MM.1S (cell line): ENCODE data around the gene MGAT5.

ENCODE experiments used
- DNase-seq: peaks from one replicate; pipeline ENCODE4 v3.0.0-alpha.2; 2015
- H2AFZ ChIP-seq: fragments of 300-600 bp; sonication (generic); 2 replicates; pipeline ENCODE4 v1.6.0; 2016; ENCODE audit warnings: antibody characterized with exemption, low read length
- H3F3A ChIP-seq: fragments of 300-600 bp; sonication (generic); 2 replicates; pipeline ENCODE4 v1.6.1; 2016; ENCODE audit warnings: mild to moderate bottlenecking, antibody characterized with exemption, low read length, moderate library complexity, mixed read lengths; ENCODE audit not compliant: insufficient read depth
- H3K27ac ChIP-seq: fragments of 300-600 bp; sonication (generic); 2 replicates; pipeline ENCODE4 v1.5.1; 2016; ENCODE audit warnings: mild to moderate bottlenecking, low read length
- H3K27me3 ChIP-seq: fragments of 300-600 bp; sonication (generic); replicated peaks from 2 replicates; pipeline ENCODE4 v1.6.0; 2016; ENCODE audit warnings: low read length; ENCODE audit not compliant: insufficient read depth
- H3K36me3 ChIP-seq: fragments of 300-600 bp; sonication (generic); replicated peaks from 2 replicates; pipeline ENCODE4 v1.6.1; 2016; ENCODE audit warnings: mild to moderate bottlenecking, low read length, mixed read lengths; ENCODE audit not compliant: insufficient read depth
- H3K4me1 ChIP-seq: fragments of 300-600 bp; sonication (generic); 2 replicates; pipeline ENCODE4 v1.6.1; 2016; ENCODE audit warnings: low read length, mixed read lengths
- H3K4me2 ChIP-seq: fragments of 300-600 bp; sonication (generic); 2 replicates; pipeline ENCODE4 v1.6.0; 2016; ENCODE audit warnings: low read depth, low read length
- H3K4me3 ChIP-seq: fragments of 300-600 bp; sonication (generic); 2 replicates; pipeline ENCODE4 v1.5.1; 2016; ENCODE audit warnings: low read length, mixed read lengths
- H3K79me2 ChIP-seq: fragments of 300-600 bp; sonication (generic); 2 replicates; pipeline ENCODE4 v1.6.1; 2016; ENCODE audit warnings: mixed run types, low read length, mixed read lengths
- H3K9ac ChIP-seq: fragments of 300-600 bp; sonication (generic); 2 replicates; pipeline ENCODE4 v1.6.1; 2016; ENCODE audit warnings: low read length, mixed read lengths
- H3K9me2 ChIP-seq: fragments of 300-600 bp; sonication (generic); replicated peaks from 2 replicates; pipeline ENCODE4 v1.6.1; 2016; ENCODE audit warnings: mild to moderate bottlenecking, low read length, mixed read lengths; ENCODE audit not compliant: insufficient read depth
- H3K9me3 ChIP-seq: fragments of 300-600 bp; sonication (generic); replicated peaks from 2 replicates; pipeline ENCODE4 v1.6.1; 2016; ENCODE audit warnings: mild to moderate bottlenecking, low read length, mixed read lengths; ENCODE audit not compliant: insufficient read depth
- H4K20me1 ChIP-seq: fragments of 300-600 bp; sonication (generic); 2 replicates; pipeline ENCODE4 v1.6.1; 2016; ENCODE audit warnings: mild to moderate bottlenecking, low read length, moderate library complexity, mixed read lengths; ENCODE audit not compliant: insufficient read depth
- EZH2 ChIP-seq: fragments of 300-600 bp; sonication (generic); optimal IDR thresholded peaks from 2 replicates; pipeline ENCODE3; 2017; ENCODE audit warnings: low read depth, mild to moderate bottlenecking, antibody characterized with exemption, low read length, mixed read lengths
- EZH2phosphoT487 ChIP-seq: fragments of 300-600 bp; sonication (generic); IDR thresholded peaks from 2 replicates; pipeline ENCODE4 v1.6.1; 2018; ENCODE audit warnings: antibody characterized with exemption, low read length
- TF ChIP-seq, protein P1 (sequence below): fragments of 300-600 bp; sonication (generic); IDR thresholded peaks from 2 replicates; pipeline ENCODE4 v1.5.1; 2016; ENCODE audit warnings: antibody characterized with exemption, low read length, mixed read lengths

The MGAT5 gene

DNA sequence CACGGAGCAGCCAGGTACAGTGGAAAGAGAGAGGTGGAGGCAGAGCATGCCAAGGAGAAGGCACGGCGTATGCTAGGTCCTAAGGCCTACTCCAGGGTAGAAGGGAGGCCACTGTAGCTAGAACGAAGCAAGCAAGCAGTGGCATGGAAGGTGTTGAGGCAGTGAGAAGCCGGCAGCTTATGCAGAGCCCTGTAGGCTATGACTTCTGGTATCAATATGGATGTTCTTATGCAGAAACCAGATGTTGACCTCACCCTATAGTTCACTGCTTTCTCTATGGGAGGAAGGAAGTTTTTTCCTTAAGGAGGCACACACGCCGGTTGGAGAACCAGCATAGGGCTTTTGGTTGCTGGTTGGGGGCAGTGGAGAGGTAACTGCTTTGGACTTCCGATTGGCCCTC lies 6.1 kb downstream of the MGAT5 start:
- H3K9ac ChIP-seq = no peak overlapping the region

DNA sequence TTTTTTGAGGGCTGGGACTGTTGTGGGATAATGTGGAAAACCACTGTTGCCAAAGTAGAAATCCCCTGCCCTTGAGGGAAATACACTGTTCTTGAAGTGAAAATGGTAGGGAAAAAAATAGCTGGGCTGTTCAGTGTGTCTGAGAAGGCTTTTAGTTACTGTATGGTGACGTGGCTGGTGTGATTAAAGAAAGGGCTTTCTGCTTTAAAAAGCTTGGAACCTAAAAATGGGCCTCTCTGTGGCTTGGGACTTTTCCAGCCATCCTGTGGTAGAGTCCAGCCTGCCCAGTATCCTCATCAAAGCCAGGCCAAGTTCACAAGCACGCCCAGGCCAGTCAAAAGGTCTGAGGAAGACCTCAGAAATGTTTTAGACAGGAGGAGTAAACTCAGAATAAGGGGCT lies 6.8 kb downstream of the MGAT5 start:
- no peak overlapping the region for H2AFZ ChIP-seq
- peaks cover 29% of the 10 kb centered on the region for H4K20me1 ChIP-seq
- no peak overlapping the region for H3K4me2 ChIP-seq
- DNase-seq = no peak
- H3K4me3 ChIP-seq = no peak overlapping the region
- no peaks in the 10 kb centered on the region for H3K36me3 ChIP-seq
- TF ChIP-seq, protein P1, sequence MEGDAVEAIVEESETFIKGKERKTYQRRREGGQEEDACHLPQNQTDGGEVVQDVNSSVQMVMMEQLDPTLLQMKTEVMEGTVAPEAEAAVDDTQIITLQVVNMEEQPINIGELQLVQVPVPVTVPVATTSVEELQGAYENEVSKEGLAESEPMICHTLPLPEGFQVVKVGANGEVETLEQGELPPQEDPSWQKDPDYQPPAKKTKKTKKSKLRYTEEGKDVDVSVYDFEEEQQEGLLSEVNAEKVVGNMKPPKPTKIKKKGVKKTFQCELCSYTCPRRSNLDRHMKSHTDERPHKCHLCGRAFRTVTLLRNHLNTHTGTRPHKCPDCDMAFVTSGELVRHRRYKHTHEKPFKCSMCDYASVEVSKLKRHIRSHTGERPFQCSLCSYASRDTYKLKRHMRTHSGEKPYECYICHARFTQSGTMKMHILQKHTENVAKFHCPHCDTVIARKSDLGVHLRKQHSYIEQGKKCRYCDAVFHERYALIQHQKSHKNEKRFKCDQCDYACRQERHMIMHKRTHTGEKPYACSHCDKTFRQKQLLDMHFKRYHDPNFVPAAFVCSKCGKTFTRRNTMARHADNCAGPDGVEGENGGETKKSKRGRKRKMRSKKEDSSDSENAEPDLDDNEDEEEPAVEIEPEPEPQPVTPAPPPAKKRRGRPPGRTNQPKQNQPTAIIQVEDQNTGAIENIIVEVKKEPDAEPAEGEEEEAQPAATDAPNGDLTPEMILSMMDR = no peak
- no peaks in the 10 kb centered on the region for H3K9me3 ChIP-seq
- no peak overlapping the region for H3K9ac ChIP-seq
- H3F3A ChIP-seq = no peaks in the 10 kb centered on the region
- no peaks in the 10 kb centered on the region for H3K9me2 ChIP-seq
- H3K4me1 ChIP-seq = peaks cover 42% of the 10 kb centered on the region
- peaks cover 93% of the 10 kb centered on the region for H3K79me2 ChIP-seq
- no peak overlapping the region for H3K27ac ChIP-seq
- no peaks in the 10 kb centered on the region for H3K27me3 ChIP-seq

More for the DNA sequence above, 6.1 kb downstream of the MGAT5 start:
- no peak overlapping the region for H2AFZ ChIP-seq
- peaks cover 92% of the 10 kb centered on the region for H3K79me2 ChIP-seq
- H3K9me3 ChIP-seq = no peaks in the 10 kb centered on the region
- no peaks in the 10 kb centered on the region for H3K9me2 ChIP-seq
- H3F3A ChIP-seq = no peaks in the 10 kb centered on the region
- no peaks in the 10 kb centered on the region for H3K36me3 ChIP-seq
- no peak for DNase-seq
- H3K4me3 ChIP-seq = no peak overlapping the region
- no peak for TF ChIP-seq EZH2phosphoT487
- no peak for TF ChIP-seq EZH2
- TF ChIP-seq, protein P1 = no peak
- peaks cover 42% of the 10 kb centered on the region for H3K4me1 ChIP-seq
- no peak overlapping the region for H3K27ac ChIP-seq
- no peaks in the 10 kb centered on the region for H3K27me3 ChIP-seq
- peaks cover 29% of the 10 kb centered on the region for H4K20me1 ChIP-seq
- H3K4me2 ChIP-seq = no peak overlapping the region

DNA sequence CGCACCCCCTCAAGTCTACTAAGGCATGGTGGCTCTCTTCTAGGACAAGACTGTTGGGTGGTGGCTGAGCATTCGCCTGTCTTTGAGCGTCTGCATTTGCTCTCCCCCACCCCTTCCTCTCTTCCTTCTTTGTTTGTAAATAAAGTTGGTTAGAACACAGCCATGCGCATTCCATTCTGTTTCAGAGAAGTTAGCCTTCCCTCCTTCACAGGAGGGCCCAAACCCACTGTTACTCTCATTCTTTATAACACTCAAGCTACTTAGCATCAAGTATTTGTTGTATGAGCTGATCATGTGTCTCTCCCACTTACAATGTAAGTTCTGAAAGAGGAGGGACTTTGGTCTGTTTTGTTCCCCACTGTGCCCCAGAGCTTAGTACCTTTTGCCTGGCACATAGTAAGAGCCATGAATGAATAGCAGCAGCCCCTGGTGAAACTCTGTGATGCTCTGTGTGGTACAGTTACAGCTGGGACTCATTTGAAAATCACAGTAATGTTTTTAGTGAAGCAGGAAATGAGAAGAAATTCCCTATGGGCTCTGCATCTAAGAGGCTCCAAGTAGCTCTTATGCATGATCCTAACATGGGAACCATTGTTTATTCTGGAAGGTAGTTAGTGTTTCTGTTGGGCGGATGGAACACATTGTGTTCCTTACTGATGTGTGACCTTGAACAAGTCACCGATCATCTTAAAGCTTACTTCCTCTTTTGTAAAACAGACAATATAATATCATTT lies 7.7 kb downstream of the MGAT5 start:
- Histone ChIP-seq H3K4me3 (no peak overlapping the region), H3K27ac (no peak overlapping the region), H3K36me3 (no peaks in the 10 kb centered on the region), H3F3A (no peaks in the 10 kb centered on the region), H3K4me2 (no peak overlapping the region), H3K4me1 (peaks cover 42% of the 10 kb centered on the region), H3K9ac (no peak overlapping the region), H4K20me1 (peaks cover 29% of the 10 kb centered on the region), H3K27me3 (no peaks in the 10 kb centered on the region), H3K9me2 (no peaks in the 10 kb centered on the region), H3K79me2 (peaks cover 89% of the 10 kb centered on the region), H3K9me3 (no peaks in the 10 kb centered on the region), H2AFZ (no peak overlapping the region)
- no peak for DNase-seq
- TF ChIP-seq EZH2phosphoT487 (no peak), EZH2 (no peak)
- TF ChIP-seq, protein P1 = no peak
